Upper lobe of left lung (tissue), 6 donors: ENCODE results near the gene ERG28. TPM values are rescaled to one million over a fixed set of nuclear protein-coding genes. Genes with fewer than 3 reads are reported as not detected.
"Not testable (repeated sequence)": the region's sequence is repeated elsewhere in the genome, so short reads cannot be mapped to it uniquely, and the experiment has no call there.

Experiments used
- ATAC-seq, 2 donors: fragments of 200-7000 bp; cut with Tn5 transposase; one replicate each; pipeline ENCODE4 v1.9.1; 2022; ENCODE audit warnings: mild to moderate bottlenecking in 2 of 2, moderate library complexity in 2 of 2; ENCODE audit not compliant: low FRiP score in 2 of 2
- DNase-seq, 2 donors: peaks; one replicate each; pipeline ENCODE4 v3.0.0-alpha.2; 2019 to 2020
- H3K27ac ChIP-seq, 4 donors: fragments of 200-600 bp; sonication (generic); one replicate each; pipeline ENCODE4 v1.5.1; 2016 to 2019
- H3K27me3 ChIP-seq, 4 donors: fragments of 200-600 bp; sonication (generic); one replicate each; pipeline ENCODE4 v1.5.1; 2017 to 2019
- H3K36me3 ChIP-seq, 4 donors: fragments of 200-600 bp; sonication (generic); one replicate each; pipeline ENCODE4 v1.5.1; 2016 to 2019
- H3K4me1 ChIP-seq, 4 donors: fragments of 200-600 bp; sonication (generic); one replicate each; pipeline ENCODE4 v1.5.1; 2018 to 2019
- H3K4me3 ChIP-seq, 4 donors: fragments of 200-600 bp; sonication (generic); one replicate each; pipeline ENCODE4 v1.5.1; 2017 to 2019; ENCODE audit warnings: mild to moderate bottlenecking in 2 of 4, moderate library complexity in 1 of 4
- H3K9me3 ChIP-seq, 4 donors: fragments of 200-600 bp; sonication (generic); one replicate each; pipeline ENCODE4 v1.5.1; 2018 to 2019
- CTCF ChIP-seq, 6 experiments: fragments of 450-650 bp in 4 of 6; fragments of 200-600 bp in 2 of 6; sonication (generic) in 2 of 6; IDR thresholded peaks; one replicate each; pipeline ENCODE4 v1.5.1; 2016 to 2019; ENCODE audit warnings: antibody characterized with exemption in 6 of 6
- EP300 ChIP-seq, 4 donors: sonication (generic); formaldehyde crosslinking; IDR thresholded peaks; one replicate each; pipeline ENCODE4 v1.5.1; 2017; ENCODE audit warnings: antibody characterized with exemption in 4 of 4, control low read depth in 2 of 4
- POLR2A ChIP-seq, 4 donors: fragments of 450-650 bp; IDR thresholded peaks; one replicate each; pipeline ENCODE4 v1.5.1; 2016 to 2017; ENCODE audit warnings: antibody characterized with exemption in 4 of 4, mild to moderate bottlenecking in 2 of 4
- POLR2AphosphoS5 ChIP-seq, 2 donors: sonication (generic); formaldehyde crosslinking; IDR thresholded peaks; one replicate each; pipeline ENCODE4 v1.5.1; 2017; ENCODE audit warnings: antibody characterized with exemption in 2 of 2
- whole genome bisulfite sequencing, 2 donors: methylation state at CpG; one replicate each; pipeline ENCODE4 v1.1.5; 2017 to 2018; 5-methylcytosine and 5-hydroxymethylcytosine counted together
- total RNA-seq, 6 donors: library from RNA; depleted of rRNA in 4 of 6; stranded (reverse); fragments of >200 nt in 4 of 6; gene quantifications; one replicate each; pipeline versions ENCODE4 v1.1.0 to v1.2.1, GENCODE V29; 2016 to 2021
- donor health status: DM: no; HTN: no; CAD: no; lungs with moderate emphysema.
- donor health status: DM: no; HTN: yes; CAD: no; lungs with severe emphysema.

The ERG28 gene
- total RNA-seq, 6 donors from 2014 or later, result 6.3 to 36.0 (median 17.3) TPM

- H3K27me3 ChIP-seq, result no peaks in the 10 kb centered on the region
- H3K9me3 ChIP-seq, result peaks cover 0 to 8% (median 0%) of the 10 kb centered on the region in 4 donors
- H3K36me3 ChIP-seq, result no peaks in the 10 kb centered on the region
- no peak overlapping the region for H3K4me3 ChIP-seq
- DNase-seq (no peak), ATAC-seq (no peak)
- H3K27ac ChIP-seq, result peak overlapping the region in 1 of 4 donors; percentile 69
- TF ChIP-seq POLR2AphosphoS5 (IDR thresholded peaks at IDR 0.05), result no peak
- H3K4me1 ChIP-seq, result peaks cover 8 to 40% (median 31%) of the 10 kb centered on the region in 4 donors
- 82 to 90% methylated on average over 9 to 12 of the region's 12 CpGs for whole genome bisulfite sequencing, 2 donors
Measured at GRCh38 chr14:75607842-75608640, 52.6 kb downstream of the ERG28 start.

GRCh38 chr14:75607044-75607443 is 53.6 kb downstream of the ERG28 start:
- H3K36me3 ChIP-seq, result no peaks in the 10 kb centered on the region
- WGBS, 2 donors, result 68 to 73% methylated on average over 1 of the region's 1 CpG
- H3K27me3 ChIP-seq, result no peaks in the 10 kb centered on the region
- no peak overlapping the region for H3K27ac ChIP-seq
- H3K4me3 ChIP-seq, result no peak overlapping the region
- no peak for TF ChIP-seq POLR2A (IDR thresholded peaks at IDR 0.05)
- TF ChIP-seq POLR2AphosphoS5 (IDR thresholded peaks at IDR 0.05), result no peak
- TF ChIP-seq CTCF (IDR thresholded peaks at IDR 0.05), result no peak
- TF ChIP-seq EP300 (IDR thresholded peaks at IDR 0.05), result no peak
- peaks cover 0 to 8% (median 0%) of the 10 kb centered on the region in 4 donors for H3K9me3 ChIP-seq
- H3K4me1 ChIP-seq, result peaks cover 8 to 48% (median 35%) of the 10 kb centered on the region in 4 donors
- ATAC-seq, result no peak
- no peak for DNase-seq

- Histone ChIP-seq H3K9me3 (peaks cover 0 to 8% (median 0%) of the 10 kb centered on the region in 4 donors), H3K27me3 (no peaks in the 10 kb centered on the region), H3K27ac (peak overlapping the region; percentile 60 to 79 (median 68)), H3K4me3 (peak overlapping the region in 3 of 4 donors; percentile 16 to 36 (median 35)), H3K36me3 (no peaks in the 10 kb centered on the region), H3K4me1 (peaks cover 8 to 40% (median 30%) of the 10 kb centered on the region in 4 donors)
- DNase-seq (no peak), ATAC-seq (no peak)
- 36 to 59% methylated on average over 9 to 10 of the region's 10 CpGs for WGBS, 2 donors
- no peak for TF ChIP-seq POLR2AphosphoS5 (IDR thresholded peaks at IDR 0.05)
- TF ChIP-seq POLR2A (IDR thresholded peaks at IDR 0.05), result no peak
Measured at GRCh38 chr14:75605916-75606315, 54.8 kb downstream of the ERG28 start.

GRCh38 chr14:75604979-75605851 is 55.5 kb downstream of the ERG28 start:
- peak overlapping the region; percentile 60 to 79 (median 68) for H3K27ac ChIP-seq
- H3K36me3 ChIP-seq, result no peaks in the 10 kb centered on the region
- peaks cover 0 to 8% (median 0%) of the 10 kb centered on the region in 4 donors for H3K9me3 ChIP-seq
- 45 to 49% methylated on average over 11 of the region's 11 CpGs for WGBS, 2 donors
- DNase-seq (peak; percentile 66 to 73), ATAC-seq (peak; percentile 45 to 71)
- H3K4me3 ChIP-seq, result peak overlapping the region in 3 of 4 donors; percentile 16 to 36 (median 35)
- peaks cover 8 to 34% (median 23%) of the 10 kb centered on the region in 4 donors for H3K4me1 ChIP-seq
- TF ChIP-seq POLR2A (IDR thresholded peaks at IDR 0.05) (peak in 1 of 4 donors; percentile 53), EP300 (IDR thresholded peaks at IDR 0.05) (no peak)
- no peaks in the 10 kb centered on the region for H3K27me3 ChIP-seq

GRCh38 chr14:75602503-75602902 is 58.2 kb downstream of the ERG28 start:
- ATAC-seq, result no peak
- Histone ChIP-seq H3K27me3 (no peaks in the 10 kb centered on the region), H3K27ac (no peak overlapping the region), H3K36me3 (no peaks in the 10 kb centered on the region), H3K4me3 (no peak overlapping the region), H3K9me3 (peaks cover 0 to 4% (median 0%) of the 10 kb centered on the region in 4 donors), H3K4me1 (peaks cover 4 to 22% (median 17%) of the 10 kb centered on the region in 4 donors)
- WGBS, 2 donors, result 37 to 69% methylated on average over 3 of the region's 3 CpGs
- no peak for DNase-seq
- TF ChIP-seq POLR2AphosphoS5 (IDR thresholded peaks at IDR 0.05), result no peak
- TF ChIP-seq POLR2A (IDR thresholded peaks at IDR 0.05), result no peak
- no peak for TF ChIP-seq CTCF (IDR thresholded peaks at IDR 0.05)
- no peak for TF ChIP-seq EP300 (IDR thresholded peaks at IDR 0.05)

GRCh38 chr14:75601061-75601460 is 59.6 kb downstream of the ERG28 start:
- not testable (repeated sequence) for H3K9me3 ChIP-seq, H3K27ac ChIP-seq, H3K27me3 ChIP-seq, H3K4me3 ChIP-seq, DNase-seq, ATAC-seq, H3K36me3 ChIP-seq
- peaks cover 4 to 16% (median 15%) of the 10 kb centered on the region in 4 donors for H3K4me1 ChIP-seq
- 93 to 98% methylated on average over 6 of the region's 6 CpGs for WGBS, 2 donors

GRCh38 chr14:75600100-75600499 is 60.6 kb downstream of the ERG28 start:
- not testable (repeated sequence) for H3K4me3 ChIP-seq, H3K27ac ChIP-seq, ATAC-seq, H3K9me3 ChIP-seq, H3K27me3 ChIP-seq, DNase-seq, H3K36me3 ChIP-seq
- WGBS, 2 donors, result 76% methylated on average over 1 of the region's 1 CpG
- H3K4me1 ChIP-seq, result peaks cover 4 to 14% (median 11%) of the 10 kb centered on the region in 4 donors
